Adrenal gland (tissue), 12 donors: ENCODE measurements around the gene RNF167. TPM values are rescaled to one million over a fixed set of nuclear protein-coding genes. Genes with fewer than 3 reads are reported as not detected.

Experiments used
- DNase-seq, 7 donors: peaks; one replicate each; pipeline ENCODE4 v3.0.0-alpha.2; 2019 to 2020
- H3K27ac ChIP-seq, 5 donors: fragments of 200-600 bp; sonication (generic) in 4 of 5; 1 replicate in 3 of 5; 2 replicates in 2 of 5; pipeline versions ENCODE4 v1.5.1 to v1.8.0; 2016 to 2020; ENCODE audit warnings: mild to moderate bottlenecking in 1 of 5
- H3K27me3 ChIP-seq: fragments of 200-600 bp; 2 replicates; pipeline ENCODE4 v1.8.0; 2021
- H3K36me3 ChIP-seq, 2 donors: fragments of 200-600 bp; replicated peaks in 1 of 2; 1 replicate in 1 of 2; 2 replicates in 1 of 2; pipeline versions ENCODE4 v1.5.1 to v1.8.0; 2018 to 2022
- H3K4me1 ChIP-seq, 2 donors: fragments of 200-600 bp; replicated peaks in 1 of 2; 1 replicate in 1 of 2; 2 replicates in 1 of 2; pipeline versions ENCODE4 v1.5.1 to v1.8.0; 2018 to 2021
- H3K4me3 ChIP-seq, 4 donors: fragments of 200-600 bp; sonication (generic) in 3 of 4; one replicate each; pipeline ENCODE4 v1.5.1; 2016 to 2018
- H3K9me3 ChIP-seq, 3 donors: fragments of 200-600 bp; sonication (generic) in 1 of 3; replicated peaks in 1 of 3; 1 replicate in 2 of 3; 2 replicates in 1 of 3; pipeline versions ENCODE4 v1.5.1 to v1.8.0; 2016 to 2021
- POLR2A ChIP-seq, 2 donors: fragments of 450-650 bp; IDR thresholded peaks; one replicate each; pipeline ENCODE4 v1.6.1; 2017; ENCODE audit warnings: antibody characterized with exemption in 2 of 2, mild to moderate bottlenecking in 2 of 2, moderate library complexity in 1 of 2
- WGBS, 4 donors: extraction: QIAGEN DNeasy Blood & Tissue Kit in 2 of 4; methylation state at CpG; one replicate each; pipeline versions ENCODE4 v1.1.5 to v1.1.7; 2013 to 2017; 5-methylcytosine and 5-hydroxymethylcytosine counted together
- intact Hi-C, 2 donors: fragments of 100-400 bp; cut with DNase I; formaldehyde crosslinking; loops; one replicate each; pipeline versions ENCODE4 v1.14.1 to v1.15.0; 2022 to 2023
- polyA plus RNA-seq, 3 donors: library from polyadenylated mRNA; stranded (reverse); fragments of 200-250 nt in 2 of 3; fragments of 350-450 nt in 1 of 3; fragmentation: Illumina TruSeq in 1 of 3; extraction: RNeasy Lipid Tissue Mini Kit (QIAGEN cat#74804) in 1 of 3; gene quantifications; one replicate each; pipeline ENCODE4 v1.2.3, GENCODE V29; 2013 to 2014
- total RNA-seq, 9 donors: library from RNA; depleted of rRNA in 4 of 9; stranded (reverse); fragments of >200 nt in 4 of 9; fragments of 120-200 nt in 1 of 9; fragmentation: NEBNext Ultra II Directional in 1 of 9; extraction: Animal tissue kit (Norgen Biotek cat#: 25700) in 1 of 9; gene quantifications; one replicate each; pipeline versions ENCODE4 v1.1.0 to v1.2.4, GENCODE V29; 2013 to 2023
- TF ChIP-seq, protein P1 (sequence below), 6 experiments: fragments of 450-650 bp in 4 of 6; fragments of 200-600 bp in 2 of 6; sonication (generic) in 1 of 6; IDR thresholded peaks; 1 replicate in 5 of 6; 2 replicates in 1 of 6; pipeline versions ENCODE4 v1.5.1 to v1.8.0; 2016 to 2021; ENCODE audit warnings: antibody characterized with exemption in 6 of 6, mild to moderate bottlenecking in 2 of 6, moderate library complexity in 1 of 6
- donor health status: healthy with polysubstance abuse.
- donor health status: Bipolar disorder and iron deficiency.
- donor health status: DM: yes; HTN: yes; CAD: no.
- donor health status: DM: no; HTN: no; CAD: no.
- donor health status: DM: no; HTN: no; CAD: no.
- donor health status: DM: yes; HTN: yes; CAD: no.

Gene RNF167
- total and polyA plus RNA-seq, 12 donors = 46.7 to 252 (median 105) TPM

DNA sequence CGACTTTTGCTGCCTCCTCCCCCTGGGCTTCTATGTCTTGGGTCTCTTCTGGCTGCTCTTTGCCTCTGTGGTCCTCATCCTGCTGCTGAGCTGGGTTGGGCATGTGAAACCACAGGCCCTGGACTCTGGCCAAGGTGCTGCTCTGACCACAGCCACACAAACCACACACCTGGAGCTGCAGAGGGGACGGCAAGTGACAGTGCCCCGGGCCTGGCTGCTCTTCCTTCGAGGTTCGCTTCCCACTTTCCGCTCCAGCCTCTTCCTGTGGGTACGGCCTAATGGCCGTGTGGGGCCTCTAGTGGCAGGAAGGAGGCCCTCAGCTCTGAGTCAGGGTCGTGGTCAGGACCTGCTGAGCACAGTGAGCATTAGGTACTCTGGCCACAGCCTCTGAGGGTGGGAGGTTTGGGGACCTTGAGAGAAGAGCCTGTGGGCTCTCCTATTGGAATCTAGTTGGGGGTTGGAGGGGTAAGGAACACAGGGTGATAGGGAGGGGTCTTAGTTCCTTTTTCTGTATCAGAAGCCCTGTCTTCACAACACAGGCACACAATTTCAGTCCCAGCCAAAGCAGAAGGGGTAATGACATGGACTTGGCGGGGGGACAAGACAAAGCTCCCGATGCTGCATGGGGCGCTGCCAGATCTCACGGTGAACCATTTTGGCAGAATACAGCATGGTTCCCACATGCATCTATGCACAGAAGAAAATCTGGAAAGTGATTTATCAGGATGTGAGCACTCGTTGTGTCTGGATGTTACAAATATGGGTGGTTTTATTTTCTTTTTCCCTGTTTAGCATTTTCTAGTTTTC is 5.7 kb upstream of the RNF167 start:
- TF ChIP-seq, protein P1, sequence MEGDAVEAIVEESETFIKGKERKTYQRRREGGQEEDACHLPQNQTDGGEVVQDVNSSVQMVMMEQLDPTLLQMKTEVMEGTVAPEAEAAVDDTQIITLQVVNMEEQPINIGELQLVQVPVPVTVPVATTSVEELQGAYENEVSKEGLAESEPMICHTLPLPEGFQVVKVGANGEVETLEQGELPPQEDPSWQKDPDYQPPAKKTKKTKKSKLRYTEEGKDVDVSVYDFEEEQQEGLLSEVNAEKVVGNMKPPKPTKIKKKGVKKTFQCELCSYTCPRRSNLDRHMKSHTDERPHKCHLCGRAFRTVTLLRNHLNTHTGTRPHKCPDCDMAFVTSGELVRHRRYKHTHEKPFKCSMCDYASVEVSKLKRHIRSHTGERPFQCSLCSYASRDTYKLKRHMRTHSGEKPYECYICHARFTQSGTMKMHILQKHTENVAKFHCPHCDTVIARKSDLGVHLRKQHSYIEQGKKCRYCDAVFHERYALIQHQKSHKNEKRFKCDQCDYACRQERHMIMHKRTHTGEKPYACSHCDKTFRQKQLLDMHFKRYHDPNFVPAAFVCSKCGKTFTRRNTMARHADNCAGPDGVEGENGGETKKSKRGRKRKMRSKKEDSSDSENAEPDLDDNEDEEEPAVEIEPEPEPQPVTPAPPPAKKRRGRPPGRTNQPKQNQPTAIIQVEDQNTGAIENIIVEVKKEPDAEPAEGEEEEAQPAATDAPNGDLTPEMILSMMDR (IDR thresholded peaks at IDR 0.05) = peak in 1 of 6 experiments; percentile 34
- TF ChIP-seq POLR2A (IDR thresholded peaks at IDR 0.05) = no peak
- H3K9me3 ChIP-seq = no peaks in the 10 kb centered on the region
- peak in 1 of 7 donors; percentile 21 for DNase-seq
- H3K27me3 ChIP-seq = no peaks in the 10 kb centered on the region
- peaks cover 0 to 12% of the 10 kb centered on the region in 2 donors for H3K36me3 ChIP-seq
- intact Hi-C loops = loop anchor here in 1 of 2 donors (10.0 kb wide), 1 partner anchor 50 kb away; the partner anchor contains the start of gene CAMTA2
- 18 to 36% (median 25%) methylated on average over 11 to 14 of the region's 14 CpGs for WGBS, 4 donors
- H3K4me3 ChIP-seq = no peak overlapping the region
- H3K4me1 ChIP-seq = peaks cover 8 to 21% of the 10 kb centered on the region in 2 donors
- H3K27ac ChIP-seq = no peak overlapping the region

DNA sequence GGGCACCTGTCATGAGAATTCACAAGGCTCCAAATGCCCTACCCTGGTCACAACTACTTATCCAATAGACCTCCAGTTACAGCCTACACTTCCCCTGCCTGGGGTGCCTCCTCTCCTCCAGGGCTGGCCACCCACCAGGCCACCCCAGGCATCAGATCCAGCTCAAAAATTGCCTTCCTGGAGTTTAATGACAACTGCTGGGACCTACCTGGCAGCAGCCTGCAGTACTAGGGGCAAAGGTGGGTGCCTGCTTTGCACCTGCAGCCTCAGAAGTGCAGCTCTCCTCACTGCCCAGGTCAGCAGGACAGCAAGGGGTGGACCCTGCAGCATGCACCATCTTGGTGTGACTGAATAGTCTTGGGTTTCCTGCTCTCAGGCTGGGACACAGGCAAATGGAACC is 4.4 kb upstream of the RNF167 start:
- Histone ChIP-seq H3K36me3 (peaks cover 0 to 12% of the 10 kb centered on the region in 2 donors), H3K4me3 (no peak overlapping the region), H3K4me1 (peaks cover 8 to 21% of the 10 kb centered on the region in 2 donors), H3K27me3 (no peaks in the 10 kb centered on the region), H3K27ac (no peak overlapping the region), H3K9me3 (no peaks in the 10 kb centered on the region)
- intact Hi-C loops = loop anchor here (5.0 to 10.0 kb wide), 2 partner anchors 49 to 62 kb away; partner anchors contain the start of genes CAMTA2 (in 1 of the 2), INCA1 (in 1 of the 2) and KIF1C (in 1 of the 2)
- TF ChIP-seq, protein P1 (IDR thresholded peaks at IDR 0.05) = no peak
- TF ChIP-seq POLR2A (IDR thresholded peaks at IDR 0.05) = no peak
- DNase-seq = no peak

DNA sequence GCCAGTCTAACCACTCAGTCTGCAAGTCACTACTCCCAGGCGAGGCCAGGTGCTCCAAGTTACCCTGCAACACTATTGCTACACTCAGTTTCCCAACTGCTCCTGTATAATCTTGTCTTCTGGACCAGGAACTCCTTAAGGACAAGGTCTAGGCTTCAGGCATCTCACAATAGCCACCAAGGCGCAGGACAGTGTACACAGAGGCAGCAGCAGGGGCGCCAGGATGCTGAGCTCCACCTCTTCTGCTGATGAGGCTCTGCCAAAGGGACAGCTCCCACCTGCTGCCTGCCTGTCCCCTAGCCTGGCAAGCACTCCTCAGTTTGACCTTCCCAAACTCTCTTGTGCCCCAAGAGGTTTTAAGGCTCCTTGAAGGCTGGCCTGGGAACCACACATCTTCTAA is 3.6 kb upstream of the RNF167 start:
- WGBS, 4 donors = 82 to 100% (median 92%) methylated on average over 3 of the region's 3 CpGs
- H3K4me3 ChIP-seq = no peak overlapping the region
- intact Hi-C loops = loop anchor here (5.0 to 10.0 kb wide), 2 partner anchors 48 to 61 kb away; partner anchors contain the start of genes CAMTA2 (in 1 of the 2), INCA1 (in 1 of the 2) and KIF1C (in 1 of the 2)
- TF ChIP-seq POLR2A (IDR thresholded peaks at IDR 0.05) = no peak
- TF ChIP-seq, protein P1 (IDR thresholded peaks at IDR 0.05) = no peak
- H3K27ac ChIP-seq = no peak overlapping the region
- DNase-seq = no peak
- H3K27me3 ChIP-seq = no peaks in the 10 kb centered on the region
- H3K36me3 ChIP-seq = peaks cover 0 to 12% of the 10 kb centered on the region in 2 donors
- no peaks in the 10 kb centered on the region for H3K9me3 ChIP-seq
- H3K4me1 ChIP-seq = peaks cover 15 to 28% of the 10 kb centered on the region in 2 donors

DNA sequence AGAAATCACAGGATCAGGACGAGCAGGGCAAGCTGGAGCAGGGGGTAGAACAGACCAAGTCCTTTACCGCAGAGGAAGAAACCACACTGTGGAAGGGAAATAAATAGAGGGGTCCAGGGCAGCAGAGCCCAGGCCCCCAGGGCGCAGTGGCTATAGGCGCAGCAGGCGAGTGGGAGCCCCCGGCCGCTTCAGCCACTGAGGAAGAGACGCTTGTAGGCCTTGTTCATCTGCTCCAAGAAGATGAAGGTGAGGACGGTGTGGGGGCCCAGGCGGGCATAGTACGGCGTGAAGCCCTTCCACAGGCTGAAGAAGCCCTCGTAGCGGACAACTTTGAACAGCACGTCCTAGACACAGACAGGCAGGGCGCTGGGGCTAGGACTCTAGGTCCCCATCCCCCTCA is 2.5 kb upstream of the RNF167 start:
- Histone ChIP-seq H3K36me3 (peaks cover 0 to 19% of the 10 kb centered on the region in 2 donors), H3K27ac (no peak overlapping the region), H3K4me3 (no peak overlapping the region), H3K9me3 (no peaks in the 10 kb centered on the region), H3K4me1 (peaks cover 17 to 35% of the 10 kb centered on the region in 2 donors), H3K27me3 (no peaks in the 10 kb centered on the region)
- no peak for DNase-seq
- WGBS, 4 donors = 94% methylated on average over 11 to 16 of the region's 16 CpGs
- TF ChIP-seq POLR2A (IDR thresholded peaks at IDR 0.05) = no peak
- TF ChIP-seq, protein P1 (IDR thresholded peaks at IDR 0.05) = no peak
- intact Hi-C loops = loop anchor here (5.0 to 10.0 kb wide), 2 partner anchors 47 to 60 kb away; partner anchors contain the start of genes CAMTA2 (in 1 of the 2), INCA1 (in 1 of the 2) and KIF1C (in 1 of the 2)
